NOMO-1 (cell line): Measurements from ENCODE around the gene TPD52L1.

ENCODE experiments used
- DNase-seq, 2 experiments: peaks; one replicate each; lab custom pipeline; 2025; ENCODE audit not compliant: unreplicated experiment in 2 of 2; lab: John Stamatoyannopoulos, UW

The TPD52L1 gene

GRCh38 chr6:125300992-125301434 lies 147.4 kb downstream of the TPD52L1 start:
- DNase-seq, result peak in 1 of 2 experiments; percentile 37

GRCh38 chr6:125301435-125302391 lies 148.1 kb downstream of the TPD52L1 start, which contains the start of gene HDDC2:
Gene HDDC2, minus strand, starts transcription at chr6:125301967. Its CDS starts 35 bp downstream, at chr6:125301932.
- peak; percentile 44 to 56 for DNase-seq

- no peak for DNase-seq
Observed at GRCh38 chr6:125302840-125303511, 149.4 kb downstream of the TPD52L1 start.

GRCh38 chr6:125303512-125303854 lies 149.9 kb downstream of the TPD52L1 start:
- no peak for DNase-seq

- DNase-seq, result no peak
Observed at GRCh38 chr6:125304970-125305660, 151.5 kb downstream of the TPD52L1 start.

GRCh38 chr6:125306756-125307149 lies 153.2 kb downstream of the TPD52L1 start:
- DNase-seq, result no peak

GRCh38 chr6:125307150-125307838 lies 153.7 kb downstream of the TPD52L1 start:
- no peak for DNase-seq

GRCh38 chr6:125307964-125308615 lies 154.5 kb downstream of the TPD52L1 start:
- no peak for DNase-seq

- DNase-seq, result peak in 1 of 2 experiments; percentile 47
Observed at GRCh38 chr6:125310994-125311649, 157.5 kb downstream of the TPD52L1 start.

GRCh38 chr6:125312478-125312877 lies 158.9 kb downstream of the TPD52L1 start:
- DNase-seq, result no peak

GRCh38 chr6:125312950-125313349 lies 159.4 kb downstream of the TPD52L1 start:
- no peak for DNase-seq
